Left lung (tissue), 10 donors: ENCODE data around the gene LDLR. TPM values are rescaled to one million over a fixed set of nuclear protein-coding genes. Genes with fewer than 3 reads are reported as not detected.

Source experiments
- ATAC-seq: fragments of 200-7000 bp; cut with Tn5 transposase; one replicate; pipeline ENCODE4 v1.9.1; 2020; ENCODE audit warnings: moderate library complexity
- DNase-seq, 4 donors: peaks; one replicate each; pipeline ENCODE4 v3.0.0-alpha.2; 2013 to 2020
- H3K27ac ChIP-seq, 2 donors: fragments of 200-600 bp; sonication (generic) in 1 of 2; one replicate each; pipeline versions ENCODE4 v1.5.0 to v1.8.0; 2020 to 2021
- H3K27me3 ChIP-seq, 2 donors: fragments of 200-600 bp; sonication (generic) in 1 of 2; one replicate each; pipeline versions ENCODE4 v1.5.0 to v1.8.0; 2020 to 2021
- H3K36me3 ChIP-seq, 2 donors: fragments of 200-600 bp; sonication (generic) in 1 of 2; one replicate each; pipeline versions ENCODE4 v1.5.0 to v1.8.0; 2020 to 2021
- H3K4me1 ChIP-seq, 2 donors: fragments of 200-600 bp; one replicate each; pipeline ENCODE4 v1.8.0; 2021
- H3K4me3 ChIP-seq, 2 donors: fragments of 200-600 bp; sonication (generic) in 1 of 2; one replicate each; pipeline versions ENCODE4 v1.5.0 to v1.8.0; 2020 to 2021; ENCODE audit warnings: mild to moderate bottlenecking in 1 of 2
- H3K9me3 ChIP-seq, 2 donors: fragments of 200-600 bp; sonication (generic) in 1 of 2; one replicate each; pipeline versions ENCODE4 v1.5.0 to v1.8.0; 2020 to 2021
- CTCF ChIP-seq, 2 donors: fragments of 200-600 bp; sonication (generic) in 1 of 2; IDR thresholded peaks; one replicate each; pipeline versions ENCODE4 v1.5.0 to v1.8.0; 2021; ENCODE audit warnings: antibody characterized with exemption in 2 of 2
- intact Hi-C, 2 donors: fragments of 100-400 bp; cut with DNase I; formaldehyde crosslinking; loops; one replicate each; pipeline versions ENCODE4 v1.11.2 to v1.14.2; 2022
- polyA plus RNA-seq, 6 donors: library from polyadenylated mRNA; unstranded; fragments of 120-200 nt; gene quantifications; one replicate each; pipeline ENCODE4 v1.2.1, GENCODE V29; 2013; ENCODE audit not compliant: insufficient read length in 6 of 6
- total RNA-seq, 2 donors: library from RNA; stranded (reverse); fragmentation: NEBNext Ultra II Directional; extraction: Animal tissue kit (Norgen Biotek cat#: 25700); gene quantifications; one replicate each; pipeline ENCODE4 v1.2.1, GENCODE V29; 2021
- donor health status: DM: no; HTN: yes; CAD: no.
- donor health status: DM: no; HTN: no; CAD: no.

The LDLR gene
- total and polyA plus RNA-seq, 8 donors: 10.4 to 310 (median 29.6) TPM

GRCh38 chr19:11054200-11054599 is 35.1 kb upstream of the LDLR start:
- Histone ChIP-seq H3K9me3 (no peaks in the 10 kb centered on the region), H3K27me3 (no peaks in the 10 kb centered on the region), H3K4me3 (no peak overlapping the region), H3K27ac (no peak overlapping the region), H3K4me1 (peaks cover 0 to 11% of the 10 kb centered on the region in 2 donors), H3K36me3 (peaks cover 0 to 68% of the 10 kb centered on the region in 2 donors)
- ATAC-seq (no peak), DNase-seq (no peak)
- intact Hi-C loops: no loop called here
- TF ChIP-seq CTCF (IDR thresholded peaks at IDR 0.05): no peak

GRCh38 chr19:11054628-11055027 is 34.6 kb upstream of the LDLR start:
- ATAC-seq: no peak
- Histone ChIP-seq H3K27ac (no peak overlapping the region), H3K36me3 (peaks cover 0 to 70% of the 10 kb centered on the region in 2 donors), H3K9me3 (no peaks in the 10 kb centered on the region), H3K4me3 (no peak overlapping the region), H3K4me1 (peaks cover 0 to 7% of the 10 kb centered on the region in 2 donors), H3K27me3 (no peaks in the 10 kb centered on the region)
- no peak for TF ChIP-seq CTCF (IDR thresholded peaks at IDR 0.05)
- DNase-seq: no peak
- intact Hi-C loops: no loop called here

- Histone ChIP-seq H3K4me1 (no peaks in the 10 kb centered on the region), H3K27ac (no peak overlapping the region), H3K9me3 (no peaks in the 10 kb centered on the region), H3K36me3 (peaks cover 0 to 90% of the 10 kb centered on the region in 2 donors), H3K27me3 (no peaks in the 10 kb centered on the region), H3K4me3 (no peak overlapping the region)
- ATAC-seq (no peak), DNase-seq (no peak)
- intact Hi-C loops: no loop called here
- TF ChIP-seq CTCF (IDR thresholded peaks at IDR 0.05): no peak
Measured at GRCh38 chr19:11058246-11059030, 30.8 kb upstream of the LDLR start.

GRCh38 chr19:11059511-11060358 is 29.5 kb upstream of the LDLR start:
- no peak for TF ChIP-seq CTCF (IDR thresholded peaks at IDR 0.05)
- peaks cover 0 to 78% of the 10 kb centered on the region in 2 donors for H3K36me3 ChIP-seq
- H3K27ac ChIP-seq: no peak overlapping the region
- no peaks in the 10 kb centered on the region for H3K9me3 ChIP-seq
- intact Hi-C loops: no loop called here
- no peak for DNase-seq
- ATAC-seq: no peak
- no peaks in the 10 kb centered on the region for H3K27me3 ChIP-seq
- peaks cover 0 to 4% of the 10 kb centered on the region in 2 donors for H3K4me1 ChIP-seq
- no peak overlapping the region for H3K4me3 ChIP-seq

GRCh38 chr19:11061952-11062351 is 27.3 kb upstream of the LDLR start:
- peaks cover 0 to 6% of the 10 kb centered on the region in 2 donors for H3K4me1 ChIP-seq
- H3K27me3 ChIP-seq: no peaks in the 10 kb centered on the region
- H3K4me3 ChIP-seq: no peak overlapping the region
- TF ChIP-seq CTCF (IDR thresholded peaks at IDR 0.05): no peak
- intact Hi-C loops: no loop called here
- ATAC-seq (no peak), DNase-seq (no peak)
- no peaks in the 10 kb centered on the region for H3K9me3 ChIP-seq
- H3K36me3 ChIP-seq: peaks cover 0 to 63% of the 10 kb centered on the region in 2 donors
- no peak overlapping the region for H3K27ac ChIP-seq
